Stimulated activated CD8-positive, alpha-beta memory T cell treated with anti-CD3 and anti-CD28 coated beads, Interleukin-12 subunit alpha, Interleukin-12 subunit beta, amount 100 ng/mL, for 24 hours (primary cell): ENCODE data around the gene UBE2E3.
"Not testable (repeated sequence)": the region's sequence is repeated elsewhere in the genome, so short reads cannot be mapped to it uniquely, and the experiment has no call there.

Experiments used
- DNase-seq: peaks from one replicate; pipeline ENCODE4 v3.0.0-alpha.2; 2020; ENCODE audit errors: extremely low read depth

UBE2E3 gene

DNA sequence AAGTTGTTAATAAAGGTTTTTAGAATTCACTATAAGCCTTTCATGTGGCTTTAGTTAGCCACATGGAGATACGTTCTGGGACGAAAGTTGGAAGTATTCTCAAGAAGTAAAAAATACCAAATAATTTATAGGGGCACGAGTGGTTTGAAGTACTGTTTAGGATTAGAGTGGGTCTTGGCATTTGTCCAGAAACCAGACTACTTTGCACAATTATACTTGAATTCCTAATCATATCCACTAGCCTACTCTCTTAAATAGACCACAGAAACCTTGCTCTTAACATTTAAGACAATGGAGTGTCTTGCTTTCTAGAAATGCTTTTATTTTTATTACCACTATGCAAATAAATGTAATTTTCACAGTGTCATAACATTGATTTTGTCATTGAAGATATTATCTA lies 44.6 kb downstream of the UBE2E3 start:
- no peak for DNase-seq

DNA sequence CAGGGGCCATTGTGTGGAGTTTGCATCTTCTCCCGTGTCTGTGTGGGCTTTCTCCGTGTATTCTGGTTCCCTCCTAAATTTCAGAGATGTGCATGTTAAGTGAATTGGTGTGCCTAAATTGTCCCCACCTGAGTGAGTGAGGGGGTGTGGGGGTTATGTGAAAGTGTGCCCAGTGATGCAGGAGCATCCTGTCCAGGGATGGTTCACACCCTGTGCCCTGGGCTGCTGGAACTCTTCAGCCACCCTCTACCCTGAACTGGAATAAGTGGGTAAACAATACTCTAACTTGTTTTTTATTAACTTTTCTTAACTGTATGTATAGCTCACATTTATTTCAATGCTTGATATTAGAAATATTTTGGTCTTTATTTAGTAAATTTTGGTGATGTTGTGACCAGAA lies 56.0 kb downstream of the UBE2E3 start:
- no peak for DNase-seq

DNA sequence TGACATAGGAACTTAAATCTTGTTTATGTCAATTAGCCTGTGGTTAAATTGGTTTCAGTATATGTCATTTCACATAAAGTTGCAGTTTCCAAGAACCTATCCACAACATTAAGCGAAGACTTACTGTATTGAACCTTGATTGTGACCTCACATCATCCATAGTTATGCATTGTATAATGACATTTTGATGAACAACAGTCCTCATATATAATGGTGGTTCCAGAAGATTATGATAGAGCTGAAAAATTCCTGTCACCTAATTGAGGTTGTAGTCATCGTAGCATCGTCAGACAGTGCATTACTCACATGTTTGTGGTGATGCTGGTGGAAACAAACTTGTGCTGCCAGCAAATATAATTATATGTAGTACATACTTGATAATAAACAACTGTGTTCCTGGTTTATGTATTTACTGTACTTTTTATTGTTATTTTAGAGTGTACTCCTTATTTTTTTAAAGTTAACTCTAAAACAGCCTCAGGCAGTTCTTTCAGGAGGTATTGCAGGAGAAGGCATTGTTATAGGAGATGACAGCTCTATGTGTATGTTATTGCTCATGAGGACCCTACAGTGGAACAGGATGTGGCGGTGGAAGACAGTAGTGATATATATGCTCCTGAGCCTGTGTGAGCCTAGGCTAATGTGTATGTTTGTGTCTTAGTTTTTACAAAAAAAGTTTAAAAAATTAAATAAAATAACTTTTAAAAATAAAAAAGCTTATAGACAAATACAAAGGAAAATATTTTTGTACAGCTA lies 56.6 kb downstream of the UBE2E3 start:
- DNase-seq = no peak

DNA sequence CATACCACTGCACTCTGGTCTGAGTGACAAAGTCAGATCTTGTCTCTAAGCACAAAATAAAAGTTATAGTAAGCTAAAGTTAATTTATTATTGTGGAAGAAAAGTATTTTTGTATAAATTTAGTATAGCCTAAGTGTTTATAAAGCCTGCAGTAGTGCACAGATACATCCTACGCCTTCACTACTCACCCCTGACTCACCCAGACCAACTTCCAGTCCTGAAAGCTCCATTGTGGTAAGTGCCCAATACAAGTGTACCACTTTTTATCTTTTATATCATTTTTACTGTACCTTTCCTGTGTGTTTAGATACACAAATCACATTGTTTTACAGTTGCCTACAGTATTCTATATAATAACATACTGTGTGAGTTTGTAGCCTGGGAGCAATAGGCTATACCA lies 57.5 kb downstream of the UBE2E3 start:
- no peak for DNase-seq

DNA sequence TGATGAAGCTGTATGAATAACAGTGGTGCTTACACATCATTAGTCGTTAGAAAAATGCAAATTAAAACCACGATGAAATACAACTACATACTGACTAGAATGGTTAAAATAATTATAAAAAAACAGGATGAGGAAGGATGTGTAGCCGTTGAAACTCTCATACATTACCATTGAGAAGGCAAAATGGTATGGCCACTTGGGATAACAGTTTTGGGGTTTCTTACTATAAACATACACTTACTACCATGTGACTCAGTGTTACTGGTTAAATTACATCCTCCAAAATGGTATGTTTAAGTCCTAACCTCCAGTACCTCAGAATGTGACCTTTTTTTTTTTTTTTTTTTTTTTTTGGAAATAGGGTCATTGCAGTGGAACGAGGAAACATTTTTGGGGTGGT lies 58.4 kb downstream of the UBE2E3 start:
- DNase-seq = no peak

DNA sequence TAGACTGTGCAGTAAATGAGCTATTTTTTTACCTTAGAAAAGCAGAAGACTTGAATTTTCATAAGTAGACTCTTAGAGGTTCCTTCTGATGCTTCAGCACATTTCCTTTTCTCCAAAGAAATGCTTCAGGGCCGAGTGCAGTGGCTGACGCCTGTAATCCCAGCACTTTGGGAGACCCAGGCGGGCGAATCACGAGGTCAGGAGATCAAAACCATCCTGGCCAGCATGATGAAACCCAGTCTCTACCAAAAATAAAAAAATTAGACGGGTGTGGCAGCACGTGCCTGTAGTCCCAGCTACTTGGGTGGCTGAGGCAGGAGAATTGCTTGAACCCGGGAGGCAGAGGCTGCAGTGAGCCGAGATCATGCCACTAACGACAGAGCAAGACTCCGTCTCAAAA lies 60.4 kb downstream of the UBE2E3 start:
- DNase-seq = not testable (repeated sequence)

DNA sequence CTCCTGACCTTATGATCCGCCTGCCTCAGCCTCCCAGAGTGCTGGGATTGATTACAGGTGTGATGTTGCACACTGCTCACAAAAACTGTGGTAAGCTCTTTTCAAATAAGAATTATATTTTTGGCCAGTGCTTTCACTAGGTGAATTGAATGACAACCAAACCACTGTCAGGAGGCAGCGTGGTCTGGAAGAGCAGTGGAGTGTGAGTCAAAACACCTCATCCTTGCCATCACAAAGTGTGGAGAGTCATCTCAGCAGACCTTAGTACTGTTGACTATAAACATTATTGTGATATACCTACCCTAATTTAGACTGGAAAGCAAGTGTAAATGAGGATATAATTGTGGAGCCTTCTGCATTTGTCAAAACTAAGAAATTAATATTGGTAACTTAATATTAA lies 61.3 kb downstream of the UBE2E3 start:
- no peak for DNase-seq

DNA sequence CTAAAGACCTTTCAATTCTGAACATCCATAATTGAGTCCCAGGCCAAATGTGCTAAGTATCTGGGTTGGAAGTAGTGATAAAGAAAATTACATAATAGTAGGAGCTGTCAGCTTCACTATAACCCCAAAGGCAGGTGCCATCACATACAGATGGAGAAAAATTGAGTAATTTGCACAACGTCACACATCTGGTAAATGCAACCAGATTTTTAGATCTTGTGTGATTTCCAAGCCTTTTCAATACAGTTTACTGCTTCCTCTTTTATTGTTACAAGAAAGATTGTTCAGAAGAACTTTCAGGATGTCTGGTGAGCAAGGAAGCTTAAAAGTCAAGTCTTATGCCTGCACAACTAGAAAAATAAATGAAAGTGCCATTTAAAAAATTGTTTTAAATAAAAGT lies 62.3 kb downstream of the UBE2E3 start:
- no peak for DNase-seq

DNA sequence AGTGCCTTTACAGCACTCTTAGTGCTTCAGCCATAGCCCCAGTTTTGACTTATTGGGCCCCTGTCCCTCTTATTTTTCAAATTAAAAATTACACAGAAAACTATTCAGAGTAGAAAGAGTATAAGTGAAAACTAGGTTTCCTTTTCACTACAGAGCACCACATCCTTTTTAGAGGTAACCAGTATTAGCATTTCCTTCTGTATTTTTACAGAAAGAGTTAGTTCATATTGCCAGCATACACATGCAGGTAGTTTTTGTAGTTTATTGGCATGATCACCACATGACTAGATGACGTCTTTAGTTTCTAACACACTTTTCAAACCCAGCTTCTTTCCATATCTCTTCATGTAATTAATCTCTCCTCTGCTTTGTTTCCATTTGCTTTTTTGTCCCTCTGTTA lies 66.4 kb downstream of the UBE2E3 start:
- no peak for DNase-seq

DNA sequence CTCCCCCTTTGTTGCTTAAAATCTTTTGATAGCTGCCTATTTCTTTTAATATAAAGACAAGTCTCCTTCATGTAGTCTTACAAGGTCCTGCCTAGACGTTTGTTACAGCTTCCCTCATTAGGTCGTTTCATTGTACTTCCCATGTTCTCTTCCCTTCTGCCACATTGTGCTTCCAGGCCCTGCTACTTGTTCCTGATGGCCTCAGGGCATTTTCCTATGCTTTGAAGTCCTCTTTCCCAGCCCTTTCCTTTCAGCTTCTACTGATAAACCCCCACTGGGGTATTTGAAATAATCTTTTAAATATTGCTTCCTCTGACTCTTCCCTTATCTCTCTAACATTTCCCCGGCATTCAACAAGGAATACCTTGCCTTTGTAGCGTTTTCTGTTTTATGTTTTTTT lies 67.4 kb downstream of the UBE2E3 start:
- no peak for DNase-seq

DNA sequence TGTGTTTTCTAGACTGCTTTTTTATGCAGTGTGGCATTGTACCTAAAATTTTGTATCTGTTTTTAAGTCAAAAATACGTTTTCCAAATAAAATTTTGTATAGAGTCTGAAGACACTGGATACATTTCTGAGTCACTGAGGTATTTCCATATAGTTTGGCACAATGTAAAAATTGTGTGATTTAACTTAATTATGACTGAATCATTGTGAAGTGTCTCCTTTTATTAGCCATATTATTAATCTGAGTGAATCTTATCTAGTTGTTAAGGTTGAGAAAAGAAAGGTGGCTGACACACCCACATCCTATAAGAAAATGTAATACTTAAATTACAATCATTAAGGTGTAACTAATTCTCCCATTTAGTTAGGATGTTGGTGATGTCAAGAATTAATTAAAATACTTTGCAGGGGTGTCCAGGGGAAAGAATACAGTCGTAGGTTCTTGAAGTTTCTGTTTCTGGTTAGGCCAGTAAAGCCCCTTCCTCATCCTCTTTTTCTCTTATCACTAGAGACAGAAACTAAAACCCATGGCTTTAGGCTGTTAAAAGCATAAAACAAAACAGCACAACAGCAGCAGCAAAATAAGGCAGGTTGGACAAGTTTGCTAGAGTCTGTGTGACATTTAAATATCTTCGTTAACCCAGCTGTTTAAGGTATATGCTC lies 71.6 kb downstream of the UBE2E3 start:
- no peak for DNase-seq

DNA sequence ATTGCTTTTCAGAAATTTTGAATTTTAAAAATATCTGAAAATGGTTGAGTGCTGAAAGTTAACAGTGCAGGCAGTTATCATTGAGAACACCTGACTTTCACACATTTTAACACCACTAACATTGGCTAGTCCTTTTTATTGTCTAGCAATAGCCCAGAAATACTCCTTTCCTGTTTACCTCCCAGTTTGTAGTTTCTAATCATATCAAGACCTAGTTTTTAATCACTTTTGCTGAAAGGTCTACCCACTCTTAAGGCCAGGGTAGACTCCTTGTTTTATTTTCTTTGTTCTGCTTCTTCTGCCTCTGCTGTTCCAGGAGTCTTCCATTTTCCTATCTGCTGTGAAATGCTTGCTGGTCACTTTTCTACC lies 72.1 kb downstream of the UBE2E3 start:
- DNase-seq = no peak

DNA sequence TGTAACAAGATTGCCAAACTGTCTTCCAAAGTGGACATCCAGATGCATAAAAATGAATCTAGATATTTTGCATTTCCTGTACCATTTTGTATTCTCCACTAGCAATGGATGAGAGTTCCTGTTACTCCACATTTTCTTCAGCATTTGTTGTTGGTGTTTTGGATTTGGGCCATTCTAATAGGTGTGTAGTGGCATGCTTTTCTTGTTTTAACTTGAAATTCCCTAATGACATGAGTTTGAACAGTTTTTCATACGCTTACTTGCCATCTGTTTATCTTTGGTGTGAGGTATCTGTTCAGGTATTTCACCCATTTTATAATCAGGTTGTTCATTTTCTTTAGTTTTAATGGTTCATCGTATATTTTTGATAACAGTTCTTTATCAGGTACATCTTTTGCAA lies 73.9 kb downstream of the UBE2E3 start:
- DNase-seq = no peak

DNA sequence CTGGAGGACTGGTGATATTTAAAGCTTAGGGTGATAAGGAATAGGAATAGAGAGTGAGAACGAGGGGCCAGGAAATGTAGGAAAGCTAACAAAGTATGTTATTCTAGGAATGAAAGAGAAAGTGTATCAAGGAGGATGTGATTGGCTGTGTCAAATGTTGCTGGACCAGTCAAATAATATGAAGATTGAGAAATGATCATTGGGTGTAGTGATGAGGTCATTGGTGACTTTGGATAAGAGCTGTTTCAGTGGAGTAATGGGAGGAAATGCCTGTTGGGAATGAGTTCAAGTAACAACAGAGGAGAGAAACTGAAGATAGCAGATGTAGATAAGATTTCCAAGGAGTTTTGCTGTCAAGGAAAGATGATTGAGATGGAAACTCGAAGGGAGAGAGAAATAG lies 74.4 kb downstream of the UBE2E3 start:
- DNase-seq = no peak

DNA sequence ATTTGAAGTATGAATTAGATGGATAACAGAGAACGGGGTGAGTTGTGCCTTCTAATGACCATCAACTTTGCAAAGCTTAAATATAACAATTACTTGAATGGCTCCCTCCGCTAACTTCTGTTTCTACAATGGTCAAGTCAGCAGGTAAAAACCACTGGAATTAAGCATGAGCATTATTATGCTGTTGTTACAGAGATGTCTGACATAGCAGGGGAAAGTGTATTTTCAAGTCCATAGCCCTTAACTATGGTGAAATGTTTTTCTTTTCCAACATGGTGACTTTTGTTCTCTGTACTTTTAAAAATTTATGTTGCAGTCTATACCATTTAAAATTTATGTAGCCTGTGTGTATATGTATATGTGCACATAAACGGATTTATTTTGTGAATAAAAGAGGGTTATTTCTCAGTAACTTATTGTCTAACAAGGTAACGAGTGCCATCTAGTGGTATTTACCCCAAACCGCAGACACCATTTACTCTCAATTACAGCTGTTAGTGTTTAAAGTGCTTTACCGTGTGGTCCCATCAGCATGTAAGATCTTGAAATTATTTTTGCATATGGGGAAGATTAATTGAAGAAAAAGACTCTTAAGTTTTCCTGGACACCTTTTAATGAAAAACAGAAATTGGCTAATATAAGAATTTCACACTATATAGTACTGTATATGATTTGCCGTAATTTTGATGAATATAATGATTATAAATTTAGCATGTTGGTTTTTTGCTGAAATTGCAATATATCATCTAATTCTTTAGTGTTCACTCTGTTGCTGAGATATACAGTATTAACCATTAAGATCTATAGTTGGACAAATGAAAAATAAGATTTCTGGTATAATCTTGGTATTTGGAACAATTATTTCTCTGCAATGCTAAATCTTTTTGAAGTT lies 78.2 kb downstream of the UBE2E3 start:
- no peak for DNase-seq

DNA sequence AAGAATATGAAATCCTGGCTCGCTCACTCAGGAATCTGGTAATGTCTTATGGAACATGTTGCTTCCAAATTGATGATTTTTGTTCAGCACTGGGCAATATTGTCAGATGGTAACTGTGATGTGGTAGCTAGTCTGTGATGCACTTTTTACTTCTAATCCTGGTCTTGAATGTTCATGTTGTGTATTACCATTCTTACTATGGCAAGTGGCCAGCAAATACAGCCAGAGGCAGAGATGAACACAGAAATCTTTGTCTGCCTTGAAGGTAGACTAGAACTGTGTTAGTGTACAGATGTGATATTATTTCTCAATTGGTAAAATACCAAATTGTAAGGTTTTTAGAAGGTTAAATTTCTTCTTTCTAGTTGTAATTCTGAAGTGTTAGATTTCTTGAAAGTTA lies 83.3 kb downstream of the UBE2E3 start:
- no peak for DNase-seq

DNA sequence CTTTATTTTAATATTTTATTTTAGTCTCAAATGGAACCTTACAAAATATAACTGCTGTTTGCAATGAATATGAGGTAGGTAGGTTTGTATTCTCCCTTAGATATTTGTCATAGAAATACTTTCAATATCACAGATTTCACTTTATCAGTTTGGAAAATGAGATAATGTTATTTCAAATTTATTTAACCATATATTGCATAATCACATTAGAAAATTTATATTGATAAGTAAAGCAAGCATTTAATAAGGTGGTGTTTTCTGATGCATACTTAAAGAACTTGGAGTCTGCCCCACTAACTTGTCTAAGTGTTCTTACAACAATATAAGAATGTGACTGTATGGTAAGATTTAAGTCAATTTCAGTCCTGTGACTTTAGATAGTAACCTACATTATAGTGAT lies 85.1 kb downstream of the UBE2E3 start:
- DNase-seq = no peak

DNA sequence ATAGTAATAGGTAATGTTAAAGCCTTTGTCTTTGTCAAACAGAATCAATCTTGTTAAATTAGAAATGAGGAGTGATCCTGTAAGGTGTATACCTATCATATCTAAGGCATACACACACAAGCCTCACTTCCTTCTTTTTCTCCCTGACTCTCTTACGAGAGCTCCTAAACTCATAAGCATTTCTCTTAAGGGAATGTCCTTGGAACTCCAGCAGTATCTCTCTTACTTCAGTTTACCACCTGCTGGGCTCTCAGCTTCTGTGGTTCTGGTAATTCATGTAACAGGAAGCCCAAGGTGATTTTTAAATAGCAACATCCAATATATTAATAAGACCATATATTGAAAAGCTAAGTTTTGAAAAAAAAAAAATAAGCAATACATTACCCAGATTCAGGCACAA lies 85.9 kb downstream of the UBE2E3 start:
- DNase-seq = no peak

DNA sequence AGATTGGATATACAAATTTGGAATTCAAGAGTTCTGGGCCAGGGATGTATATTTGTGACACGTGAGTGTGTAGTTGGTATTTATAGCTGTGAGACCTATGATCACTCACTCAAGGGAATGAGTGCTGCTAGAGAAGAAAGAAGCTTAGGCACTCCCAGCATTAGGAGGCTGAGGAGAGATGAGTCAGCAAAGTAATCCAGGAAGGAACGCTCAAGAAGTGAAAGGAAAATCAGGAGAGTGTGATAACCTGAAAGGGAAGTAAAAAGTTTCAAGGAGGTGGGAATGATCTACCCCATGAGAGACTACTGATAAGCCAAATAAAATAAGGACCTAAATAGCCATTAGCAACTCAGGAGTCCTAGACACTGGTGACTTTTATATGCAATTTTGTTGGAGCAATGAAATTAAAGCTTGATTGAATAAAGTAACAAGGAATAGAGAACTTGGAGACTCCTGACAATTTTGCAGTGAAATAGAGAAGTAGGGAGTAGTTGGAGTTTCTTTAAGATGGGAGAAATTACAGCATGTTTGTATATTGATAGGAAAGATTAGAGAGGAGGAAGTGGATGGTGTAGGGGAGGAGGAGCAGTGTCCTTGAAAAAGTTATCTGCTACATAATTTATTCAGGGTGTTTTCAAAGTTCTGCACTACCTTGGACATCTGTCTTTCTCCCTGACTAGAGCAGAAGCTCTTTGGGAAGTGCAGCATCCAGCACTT lies 89.9 kb downstream of the UBE2E3 start:
- no peak for DNase-seq

DNA sequence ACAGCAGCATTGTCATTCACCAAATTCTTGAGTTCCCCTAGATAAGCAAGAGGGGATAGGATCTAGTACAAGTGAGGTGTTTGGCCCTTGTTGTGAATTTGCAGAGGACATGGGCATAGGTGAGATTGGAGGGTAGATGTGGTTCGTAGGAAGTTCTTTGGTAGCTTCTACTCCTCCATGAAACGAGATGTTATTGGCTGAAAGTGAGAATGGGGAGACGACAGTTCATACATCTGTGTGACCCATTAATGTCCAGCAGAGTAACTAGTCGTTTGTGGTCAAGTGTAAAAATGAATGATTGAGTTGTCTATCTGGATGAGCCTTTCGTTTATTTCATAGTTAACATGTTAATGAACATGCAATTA lies 90.4 kb downstream of the UBE2E3 start:
- DNase-seq = no peak

DNA sequence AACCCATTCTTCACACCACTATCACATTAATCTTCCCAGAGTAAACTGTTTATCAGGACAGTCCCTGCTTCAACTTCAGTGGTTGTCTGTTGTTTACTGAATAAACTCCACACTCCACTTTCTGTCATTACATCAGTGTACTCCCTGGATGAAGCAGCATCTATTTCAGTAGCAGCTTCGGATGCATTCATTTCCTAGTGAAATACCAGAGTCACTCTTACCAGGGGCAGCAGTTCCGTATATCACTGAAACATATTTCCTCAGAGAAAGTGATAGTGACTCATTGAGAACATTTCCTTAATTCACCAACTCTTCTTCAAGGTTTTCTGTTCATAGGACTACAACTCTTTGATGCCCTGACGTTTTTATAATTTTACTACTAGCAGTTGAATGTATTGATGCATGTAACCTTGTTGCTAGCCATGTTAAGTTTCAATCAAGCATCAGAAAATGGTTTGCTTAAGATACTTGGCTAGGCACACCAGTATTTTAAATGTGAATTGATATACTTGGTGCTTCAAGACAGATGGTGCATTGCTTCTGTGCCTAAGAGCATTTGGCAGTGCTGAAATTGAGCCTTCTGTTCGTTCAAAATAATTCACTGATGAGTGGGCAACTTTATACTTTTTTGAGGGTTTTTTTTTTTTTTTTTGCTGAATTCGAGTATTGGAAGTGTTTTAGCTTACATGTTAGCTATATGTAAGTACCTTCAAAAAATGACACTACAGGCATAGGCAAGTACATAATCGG lies 92.3 kb downstream of the UBE2E3 start:
- DNase-seq = no peak

DNA sequence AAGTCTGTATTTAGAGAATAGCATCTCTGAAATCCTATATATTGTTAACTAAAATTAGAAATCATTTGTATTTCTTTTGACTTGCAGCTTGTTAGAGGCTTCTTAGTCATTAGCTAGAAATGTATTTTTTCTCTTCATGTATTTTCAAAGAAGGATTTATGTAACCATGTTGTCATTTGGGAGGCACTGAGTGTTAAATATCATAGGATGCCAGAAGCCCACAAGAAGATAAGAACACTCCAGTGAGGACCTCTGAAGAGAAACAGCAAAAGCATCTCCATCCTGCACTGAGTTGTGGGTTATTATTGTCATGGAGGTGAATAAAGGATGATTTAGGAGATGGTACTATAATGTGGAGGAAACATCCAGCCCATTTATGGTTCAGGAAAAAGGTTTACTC lies 93.5 kb downstream of the UBE2E3 start:
- DNase-seq = no peak
